ELR (cell line): ENCODE data around the gene PHACTR4.
"Not testable (repeated sequence)": the region's sequence is repeated elsewhere in the genome, so short reads cannot be mapped to it uniquely, and the experiment has no call there.

Experiments used
- DNase-seq: peaks from one replicate; pipeline ENCODE4 v3.0.0-alpha.2; 2015; ENCODE audit warnings: low read depth

Gene PHACTR4

GRCh38 chr1:28501925-28502324 lies 132.4 kb downstream of the PHACTR4 start:
- no peak for DNase-seq

DNA sequence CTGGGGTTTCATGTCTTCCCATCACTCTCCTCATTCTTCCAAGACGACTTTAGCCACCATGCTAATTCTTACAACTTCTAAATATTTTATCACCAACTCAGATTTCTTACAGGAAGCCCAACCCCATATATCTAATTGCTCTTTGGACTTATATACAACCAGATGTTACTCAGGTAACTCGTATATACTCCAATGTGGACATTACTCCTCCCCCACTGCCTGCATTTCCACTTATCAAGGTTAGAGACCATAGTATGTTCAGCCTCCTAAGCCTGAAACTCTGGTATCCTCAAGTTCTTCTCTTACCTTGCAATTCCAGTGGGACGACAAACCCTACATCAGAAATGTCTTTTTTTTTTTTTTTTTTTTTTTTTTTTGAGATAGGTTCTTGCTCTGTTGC lies 133.6 kb downstream of the PHACTR4 start:
- DNase-seq = no peak

GRCh38 chr1:28505406-28506187 lies 136.1 kb downstream of the PHACTR4 start, which contains the start of gene RCC1:
Gene RCC1, plus strand, starts transcription at chr1:28506043. Its CDS starts 23,824 bp downstream, at chr1:28529867.
- DNase-seq = peak; percentile 99

- no peak for DNase-seq
Observed at GRCh38 chr1:28506907-28507246, 137.3 kb downstream of the PHACTR4 start.

DNA sequence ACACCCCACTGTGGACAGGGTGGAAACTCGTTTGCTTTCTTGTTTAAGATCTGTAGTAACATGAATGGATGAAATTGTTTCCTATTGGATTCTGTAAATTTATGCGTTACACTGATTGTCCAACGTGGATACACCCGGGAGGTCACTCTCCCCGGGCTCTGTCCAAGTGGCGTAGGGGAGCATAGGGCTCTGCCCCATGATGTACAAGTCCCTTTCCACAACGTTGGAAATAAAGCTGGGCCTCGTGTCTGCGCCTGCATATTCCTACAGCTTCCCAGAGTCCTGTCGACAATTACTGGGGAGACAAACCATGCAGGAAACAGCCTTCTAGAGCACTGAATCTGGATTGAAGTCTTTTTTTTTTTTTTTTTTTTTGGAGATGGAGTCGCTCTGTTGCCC lies 137.7 kb downstream of the PHACTR4 start:
- DNase-seq = peak; percentile 33

- DNase-seq = peak; percentile 37
Observed at GRCh38 chr1:28507646-28508434, 138.3 kb downstream of the PHACTR4 start.

DNA sequence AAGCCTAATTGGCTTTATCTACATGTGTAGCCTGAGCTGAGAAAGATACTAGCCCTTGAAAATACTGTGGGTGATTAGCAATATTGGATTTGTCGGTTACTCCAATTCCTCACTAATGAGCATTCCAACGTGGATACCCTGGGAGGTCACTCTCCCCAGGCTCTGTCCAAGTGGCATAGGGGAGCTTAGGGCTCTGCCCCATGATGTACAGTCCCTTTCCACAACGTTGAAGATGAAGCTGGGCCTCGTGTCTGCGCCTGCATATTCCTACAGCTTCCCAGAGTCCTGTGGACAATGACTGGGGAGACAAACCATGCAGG lies 138.9 kb downstream of the PHACTR4 start:
- peak; percentile 36 for DNase-seq

GRCh38 chr1:28509705-28510272 lies 140.2 kb downstream of the PHACTR4 start:
- DNase-seq = peak; percentile 62

GRCh38 chr1:28510273-28510969 lies 140.9 kb downstream of the PHACTR4 start:
- peak; percentile 83 for DNase-seq

- peak; percentile 73 for DNase-seq
Observed at GRCh38 chr1:28510970-28511440, 141.5 kb downstream of the PHACTR4 start.

GRCh38 chr1:28512058-28512611 lies 142.6 kb downstream of the PHACTR4 start:
- peak; percentile 55 for DNase-seq

- peak; percentile 58 for DNase-seq
Observed at GRCh38 chr1:28514445-28514933, 144.9 kb downstream of the PHACTR4 start.

DNA sequence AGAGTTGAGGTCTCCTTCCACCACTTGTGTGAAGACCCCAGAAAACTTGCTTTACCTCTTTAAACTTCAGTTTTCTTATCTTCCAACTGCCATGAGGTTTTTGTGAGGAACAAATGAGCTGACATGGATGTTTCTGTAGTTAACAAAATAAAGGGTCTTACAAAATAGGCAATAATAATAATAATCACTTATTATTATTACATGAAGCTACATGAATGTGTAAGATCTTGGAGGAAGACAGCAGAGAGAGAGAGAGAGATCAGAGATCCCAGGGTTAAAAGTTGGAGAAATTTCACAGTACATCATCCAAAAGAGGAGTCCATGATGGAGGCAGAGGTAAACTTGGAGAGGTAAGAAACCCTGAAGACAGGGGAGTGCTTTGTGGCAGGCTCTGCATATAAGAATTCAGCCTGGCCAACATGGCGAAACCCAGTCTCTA lies 147.0 kb downstream of the PHACTR4 start:
- DNase-seq = peak; percentile 43

DNA sequence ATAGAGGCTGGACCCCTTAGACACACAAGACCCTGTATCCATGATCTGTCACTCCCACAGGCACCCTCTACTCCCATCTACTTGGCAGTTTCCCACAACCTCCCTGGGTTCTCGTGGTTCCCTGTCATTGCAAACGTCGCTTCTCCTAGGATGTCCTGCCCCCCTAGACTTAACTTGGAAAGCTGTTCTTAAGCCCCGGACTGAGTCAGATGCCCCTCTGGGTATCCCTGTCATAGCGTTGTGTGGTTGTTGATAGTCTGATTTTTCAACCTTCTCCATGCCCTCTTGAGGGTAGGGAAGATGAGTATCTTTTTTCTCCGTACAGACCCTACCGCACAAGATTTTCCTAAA lies 148.1 kb downstream of the PHACTR4 start:
- peak; percentile 60 for DNase-seq

DNA sequence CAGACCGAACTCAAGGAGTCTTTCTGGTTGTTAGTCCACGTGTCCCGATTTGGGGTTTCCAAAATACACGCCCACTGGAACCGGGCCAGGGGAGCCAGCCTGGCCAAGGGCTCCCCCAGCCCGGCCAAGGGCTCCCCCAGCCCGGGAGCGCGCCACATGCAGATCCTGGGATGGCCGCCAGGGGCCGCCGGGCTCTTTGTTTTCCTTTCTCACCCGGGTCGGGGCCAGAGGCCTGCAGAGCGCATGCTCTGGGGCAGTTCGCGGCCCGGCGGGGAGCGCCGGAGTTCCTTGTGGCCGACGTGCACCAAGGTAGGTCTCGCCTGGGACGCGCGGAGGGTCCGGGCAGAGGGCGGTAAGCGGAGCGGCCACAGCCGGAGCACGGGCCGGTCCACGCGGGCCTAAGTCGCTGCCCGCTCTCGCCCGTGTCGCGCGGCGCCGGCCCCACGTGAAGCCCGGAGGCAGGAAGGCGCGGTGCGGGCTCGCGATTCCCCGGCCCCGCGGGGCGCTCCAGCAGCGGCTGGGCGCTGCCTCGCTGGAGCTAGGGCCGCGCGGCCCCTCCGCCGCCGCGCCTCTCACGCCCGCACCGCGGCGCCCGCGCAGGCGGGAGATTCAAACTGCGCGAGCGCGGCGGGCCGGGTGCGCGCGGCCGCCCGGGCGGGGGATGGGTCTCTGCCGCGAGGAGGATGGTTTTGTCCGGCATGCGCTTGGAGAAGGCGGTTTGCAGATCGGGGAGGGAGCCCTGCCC lies 148.6 kb downstream of the PHACTR4 start:
- peak; percentile 89 for DNase-seq

- peak; percentile 70 for DNase-seq
Observed at GRCh38 chr1:28518745-28519341, 149.3 kb downstream of the PHACTR4 start.

- no peak for DNase-seq
Observed at GRCh38 chr1:28519946-28520725, 150.6 kb downstream of the PHACTR4 start.

DNA sequence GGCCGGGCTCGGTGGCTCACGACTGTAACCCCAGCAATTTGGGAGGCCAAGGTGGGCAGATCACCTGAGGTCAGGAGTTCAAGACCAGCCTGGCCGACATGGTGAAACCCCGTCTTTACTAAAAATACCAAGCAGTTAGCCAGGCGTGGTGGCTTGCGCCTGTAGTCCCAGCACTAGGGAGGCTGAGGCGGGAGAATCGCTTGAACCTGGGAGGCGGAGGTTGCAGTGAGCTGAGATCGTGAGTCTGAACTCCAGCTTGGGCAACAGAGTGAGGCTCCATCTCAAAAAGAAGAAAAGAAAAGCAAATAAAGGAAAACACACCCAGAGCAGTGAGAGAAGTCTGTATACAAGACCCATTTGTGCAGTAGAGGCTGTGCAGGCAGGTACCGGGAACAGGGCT lies 151.3 kb downstream of the PHACTR4 start:
- DNase-seq = not testable (repeated sequence)

DNA sequence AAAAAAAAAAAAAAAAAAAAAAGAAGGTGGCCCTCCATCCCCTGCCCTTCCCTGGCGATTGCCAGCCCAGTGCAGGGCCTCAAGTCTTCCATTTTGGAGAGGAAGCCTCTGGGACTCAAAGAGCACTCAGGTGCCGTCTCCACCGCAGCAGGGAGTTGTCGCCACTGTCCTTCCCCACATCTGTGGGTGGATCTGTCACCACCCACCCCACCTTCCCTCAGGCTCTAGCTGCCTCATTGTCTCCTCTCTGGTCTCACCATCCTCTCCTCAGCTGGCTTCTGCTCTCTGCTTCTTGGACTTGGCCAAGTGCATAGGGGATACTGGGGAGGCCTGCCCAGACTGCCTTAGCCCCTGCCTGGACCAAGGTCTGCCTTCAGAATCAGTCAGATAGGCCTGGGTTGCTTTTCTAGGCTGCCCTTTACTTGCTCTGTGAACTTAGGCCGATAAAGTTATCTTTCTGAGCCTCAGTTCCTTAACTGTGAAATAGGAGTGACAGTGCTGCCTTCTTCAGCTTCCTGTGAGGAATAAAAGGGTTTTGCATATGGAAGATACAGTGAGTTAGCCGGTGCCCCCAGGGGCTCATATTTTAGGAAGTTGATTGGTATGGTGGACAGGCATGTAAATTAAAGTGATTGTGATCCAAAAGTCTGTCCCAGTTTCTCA lies 152.1 kb downstream of the PHACTR4 start:
- DNase-seq = no peak
